ENCODE measurements around the gene ST8SIA2. TPM values are rescaled to one million over a fixed set of nuclear protein-coding genes. Genes with fewer than 3 reads are reported as not detected.

Gene ST8SIA2
- total RNA-seq, 2 donors from 2014 or later: 0.35 to 0.37 TPM

- Histone ChIP-seq H3K4me1 (no peaks in the 10 kb centered on the region), H3K4me3 (no peak overlapping the region), H3K9me3 (no peaks in the 10 kb centered on the region), H3K27me3 (no peaks in the 10 kb centered on the region), H3K27ac (no peak overlapping the region), H3K36me3 (no peaks in the 10 kb centered on the region)
- DNase-seq (ENCODE audit: low spot score): peak; percentile 11
- TF ChIP-seq CTCF (IDR thresholded peaks at IDR 0.05): no peak
Observed at GRCh38 chr15:92480361-92480760, 86.7 kb downstream of the ST8SIA2 start.

- H3K27me3 ChIP-seq: no peaks in the 10 kb centered on the region
- no peak for DNase-seq (ENCODE audit: low spot score)
- H3K4me3 ChIP-seq: no peak overlapping the region
- H3K4me1 ChIP-seq: no peaks in the 10 kb centered on the region
- H3K9me3 ChIP-seq: peaks cover 0 to 13% of the 10 kb centered on the region in 2 donors
- H3K27ac ChIP-seq: no peak overlapping the region
- H3K36me3 ChIP-seq: no peaks in the 10 kb centered on the region
- TF ChIP-seq CTCF (IDR thresholded peaks at IDR 0.05): no peak
Observed at GRCh38 chr15:92485441-92485840, 91.8 kb downstream of the ST8SIA2 start.

- peaks cover 0 to 17% of the 10 kb centered on the region in 2 donors for H3K9me3 ChIP-seq
- H3K36me3 ChIP-seq: no peaks in the 10 kb centered on the region
- H3K27me3 ChIP-seq: no peaks in the 10 kb centered on the region
- no peaks in the 10 kb centered on the region for H3K4me1 ChIP-seq
- no peak overlapping the region for H3K27ac ChIP-seq
- DNase-seq (ENCODE audit: low spot score): no peak
- no peak for TF ChIP-seq CTCF (IDR thresholded peaks at IDR 0.05)
- no peak overlapping the region for H3K4me3 ChIP-seq
Observed at GRCh38 chr15:92492551-92493115, 99.0 kb downstream of the ST8SIA2 start.

GRCh38 chr15:92494806-92495336 is 101.2 kb downstream of the ST8SIA2 start:
- H3K9me3 ChIP-seq: peaks cover 0 to 10% of the 10 kb centered on the region in 2 donors
- H3K4me3 ChIP-seq: no peak overlapping the region
- no peak overlapping the region for H3K27ac ChIP-seq
- no peaks in the 10 kb centered on the region for H3K4me1 ChIP-seq
- no peaks in the 10 kb centered on the region for H3K36me3 ChIP-seq
- no peak for TF ChIP-seq CTCF (IDR thresholded peaks at IDR 0.05)
- no peak for DNase-seq (ENCODE audit: low spot score)
- H3K27me3 ChIP-seq: no peaks in the 10 kb centered on the region

- Histone ChIP-seq H3K27me3 (no peaks in the 10 kb centered on the region), H3K9me3 (peaks cover 0 to 4% of the 10 kb centered on the region in 2 donors), H3K36me3 (no peaks in the 10 kb centered on the region), H3K27ac (no peak overlapping the region), H3K4me3 (no peak overlapping the region), H3K4me1 (no peaks in the 10 kb centered on the region)
- no peak for TF ChIP-seq CTCF (IDR thresholded peaks at IDR 0.05)
- DNase-seq (ENCODE audit: low spot score): no peak
Observed at GRCh38 chr15:92495446-92495845, 101.8 kb downstream of the ST8SIA2 start.
